Ectodermal cell (in vitro differentiated cells): ENCODE data around the gene VASH2.

Experiments used
- H3K27ac ChIP-seq: 2 replicates; pipeline ENCODE4 v1.7.0; 2013; ENCODE audit warnings: mild to moderate bottlenecking, low read depth, low read length; ENCODE audit not compliant: insufficient read depth, poor library complexity, severe bottlenecking
- H3K27me3 ChIP-seq: 2 replicates; pipeline ENCODE4 v1.7.0; 2013; ENCODE audit warnings: mild to moderate bottlenecking, low read length; ENCODE audit not compliant: insufficient read depth, control insufficient read depth, poor library complexity, severe bottlenecking
- H3K36me3 ChIP-seq: one replicate; pipeline ENCODE4 v1.7.0; 2013; ENCODE audit warnings: low read length; ENCODE audit not compliant: control insufficient read depth, insufficient read depth
- H3K4me1 ChIP-seq: one replicate; pipeline ENCODE4 v1.7.0; 2013; ENCODE audit warnings: low read length; ENCODE audit not compliant: control insufficient read depth, insufficient read depth
- H3K4me3 ChIP-seq: 2 replicates; pipeline ENCODE4 v1.7.0; 2013; ENCODE audit warnings: low read depth, low read length, control low read depth; ENCODE audit not compliant: insufficient read depth
- H3K9me3 ChIP-seq: 2 replicates; pipeline ENCODE4 v1.7.0; 2013; ENCODE audit warnings: mild to moderate bottlenecking, low read length, moderate library complexity; ENCODE audit not compliant: control insufficient read depth
- WGBS, 2 experiments: methylation state at CpG; one replicate each; pipeline ENCODE4 v1.1.7; 2013; ENCODE audit warnings: missing lambda C conversion rate in 2 of 2; 5-methylcytosine and 5-hydroxymethylcytosine counted together

Gene VASH2

DNA sequence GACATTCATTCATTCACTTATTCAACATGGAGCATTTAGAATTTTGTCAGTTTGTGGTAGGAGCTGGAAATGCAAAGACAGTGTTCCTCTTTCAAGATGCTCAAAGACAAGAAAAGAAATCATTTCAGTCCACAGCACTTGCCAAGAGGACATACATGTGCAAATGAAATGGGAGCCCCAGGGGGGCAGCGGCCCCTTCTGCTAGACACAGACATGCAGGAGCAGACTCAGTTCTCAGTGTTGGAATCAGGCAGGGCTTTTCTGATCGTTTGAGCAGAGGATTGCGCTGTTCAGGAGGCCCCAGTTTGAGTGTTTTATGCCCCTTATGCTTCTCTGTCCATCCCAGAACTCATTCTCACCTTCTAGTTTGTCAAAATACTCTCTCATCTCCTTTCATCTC lies 35.6 kb upstream of the VASH2 start:
- H3K27ac ChIP-seq = no peak overlapping the region
- H3K9me3 ChIP-seq = no peaks in the 10 kb centered on the region
- whole genome bisulfite sequencing, 2 experiments = 20 to 21% methylated on average over 3 of the region's 3 CpGs
- H3K27me3 ChIP-seq = no peaks in the 10 kb centered on the region
- H3K4me1 ChIP-seq = peaks cover 18% of the 10 kb centered on the region
- H3K36me3 ChIP-seq = no peaks in the 10 kb centered on the region
- H3K4me3 ChIP-seq = no peak overlapping the region

- H3K27ac ChIP-seq = no peak overlapping the region
- H3K27me3 ChIP-seq = no peaks in the 10 kb centered on the region
- no peaks in the 10 kb centered on the region for H3K9me3 ChIP-seq
- H3K4me1 ChIP-seq = peaks cover 18% of the 10 kb centered on the region
- no peaks in the 10 kb centered on the region for H3K36me3 ChIP-seq
- no peak overlapping the region for H3K4me3 ChIP-seq
- 70 to 73% methylated on average over 12 to 13 of the region's 13 CpGs for WGBS, 2 experiments
Observed at GRCh38 chr1:212915245-212916091, 34.9 kb upstream of the VASH2 start.

DNA sequence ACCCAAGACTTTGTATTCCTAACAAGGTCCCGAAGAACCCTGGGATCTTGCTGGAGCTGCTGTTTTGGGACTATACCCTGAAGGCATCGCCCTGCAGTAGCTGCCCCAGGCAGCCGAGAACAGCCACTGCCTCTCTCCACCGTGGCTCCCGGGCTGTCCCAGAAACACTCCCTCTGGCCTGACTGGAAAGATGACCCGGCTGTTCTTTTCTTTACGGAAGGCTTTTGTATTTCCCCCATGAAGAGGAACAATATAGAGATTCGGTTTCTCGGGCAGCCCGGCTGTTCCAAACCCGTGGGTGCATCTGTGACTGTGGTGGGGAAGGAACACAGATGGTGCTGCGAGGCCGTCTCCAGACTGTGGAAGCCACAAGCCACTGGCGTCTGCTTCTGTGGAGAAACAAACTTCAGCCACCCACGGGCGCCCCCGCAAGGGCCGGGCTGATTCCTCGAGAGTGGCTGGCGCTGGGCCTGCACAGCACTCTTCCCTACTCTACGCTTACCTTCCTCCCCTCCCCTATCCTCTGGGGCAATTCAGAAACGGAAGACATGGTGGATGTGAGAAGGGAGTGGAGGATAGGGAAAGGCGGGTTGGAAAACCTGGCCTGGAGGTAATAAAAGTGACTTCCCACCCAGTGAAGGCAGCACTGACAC lies 33.7 kb upstream of the VASH2 start:
- no peaks in the 10 kb centered on the region for H3K9me3 ChIP-seq
- peak overlapping the region; percentile 1 for H3K27ac ChIP-seq
- H3K4me1 ChIP-seq = peaks cover 18% of the 10 kb centered on the region
- WGBS, 2 experiments = 29 to 33% methylated on average over 21 to 22 of the region's 23 CpGs
- no peaks in the 10 kb centered on the region for H3K27me3 ChIP-seq
- H3K36me3 ChIP-seq = no peaks in the 10 kb centered on the region
- H3K4me3 ChIP-seq = no peak overlapping the region

- Histone ChIP-seq H3K27ac (no peak overlapping the region), H3K27me3 (no peaks in the 10 kb centered on the region)
Observed at GRCh38 chr1:212917134-212917485, 33.2 kb upstream of the VASH2 start.

DNA sequence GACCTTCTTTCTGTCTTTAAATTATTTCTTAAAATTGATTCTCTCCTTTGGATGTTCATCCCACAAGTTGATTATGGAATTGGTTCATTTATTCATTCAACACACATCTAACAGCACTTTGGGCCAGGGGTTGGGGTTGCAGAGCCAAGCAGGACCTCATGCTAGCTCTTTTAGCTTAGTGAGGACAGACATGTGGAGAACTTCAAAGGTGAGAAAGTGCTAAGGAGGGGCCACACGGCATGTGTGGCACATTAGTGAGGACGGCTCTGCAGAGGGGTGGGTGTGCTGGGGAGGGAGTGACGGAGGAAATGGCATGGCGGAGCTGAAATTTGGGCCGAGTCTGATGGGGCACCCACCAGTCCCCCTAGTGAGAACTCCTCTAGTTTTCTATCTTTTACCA lies 32.5 kb upstream of the VASH2 start:
- H3K27me3 ChIP-seq = no peaks in the 10 kb centered on the region
- no peak overlapping the region for H3K27ac ChIP-seq
- WGBS, 2 experiments = 90 to 92% methylated on average over 5 of the region's 5 CpGs
- H3K4me1 ChIP-seq = peaks cover 18% of the 10 kb centered on the region
- no peak overlapping the region for H3K4me3 ChIP-seq
- no peaks in the 10 kb centered on the region for H3K9me3 ChIP-seq
- no peaks in the 10 kb centered on the region for H3K36me3 ChIP-seq

More at GRCh38 chr1:212917134-212917485, 33.2 kb upstream of the VASH2 start:
- Histone ChIP-seq H3K9me3 (no peaks in the 10 kb centered on the region), H3K4me1 (peaks cover 18% of the 10 kb centered on the region), H3K36me3 (no peaks in the 10 kb centered on the region), H3K4me3 (no peak overlapping the region)
- 42 to 59% methylated on average over 7 to 9 of the region's 9 CpGs for WGBS, 2 experiments

DNA sequence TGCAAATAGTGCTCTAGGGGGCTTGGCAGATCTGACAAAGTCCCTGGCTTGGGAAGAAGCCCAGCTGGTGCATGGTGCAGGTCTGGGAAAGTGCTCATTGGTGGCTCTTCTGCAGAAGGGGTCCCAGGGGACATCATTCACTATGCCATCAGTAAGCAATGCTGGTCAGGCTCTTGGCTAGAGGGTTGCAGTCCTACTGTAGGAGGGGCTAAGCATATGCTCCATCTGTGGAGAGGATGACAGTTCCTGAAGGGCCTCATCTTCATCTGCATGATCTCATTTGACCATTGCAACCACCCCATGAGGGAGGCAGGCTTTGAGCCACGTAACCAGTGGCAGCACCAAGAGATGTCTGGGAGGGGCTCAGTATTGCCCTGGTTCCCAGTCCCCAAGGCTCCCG lies 31.5 kb upstream of the VASH2 start:
- H3K36me3 ChIP-seq = no peaks in the 10 kb centered on the region
- no peak overlapping the region for H3K27ac ChIP-seq
- WGBS, 2 experiments = 92 to 96% methylated on average over 2 of the region's 2 CpGs
- H3K4me3 ChIP-seq = no peak overlapping the region
- H3K27me3 ChIP-seq = no peaks in the 10 kb centered on the region
- H3K9me3 ChIP-seq = no peaks in the 10 kb centered on the region
- H3K4me1 ChIP-seq = peaks cover 18% of the 10 kb centered on the region

- WGBS, 2 experiments = 85 to 87% methylated on average over 7 of the region's 7 CpGs
- Histone ChIP-seq H3K36me3 (no peaks in the 10 kb centered on the region), H3K4me3 (no peak overlapping the region), H3K4me1 (peaks cover 12% of the 10 kb centered on the region), H3K9me3 (no peaks in the 10 kb centered on the region), H3K27me3 (no peaks in the 10 kb centered on the region), H3K27ac (no peak overlapping the region)
Observed at GRCh38 chr1:212920246-212920645, 30.1 kb upstream of the VASH2 start.

DNA sequence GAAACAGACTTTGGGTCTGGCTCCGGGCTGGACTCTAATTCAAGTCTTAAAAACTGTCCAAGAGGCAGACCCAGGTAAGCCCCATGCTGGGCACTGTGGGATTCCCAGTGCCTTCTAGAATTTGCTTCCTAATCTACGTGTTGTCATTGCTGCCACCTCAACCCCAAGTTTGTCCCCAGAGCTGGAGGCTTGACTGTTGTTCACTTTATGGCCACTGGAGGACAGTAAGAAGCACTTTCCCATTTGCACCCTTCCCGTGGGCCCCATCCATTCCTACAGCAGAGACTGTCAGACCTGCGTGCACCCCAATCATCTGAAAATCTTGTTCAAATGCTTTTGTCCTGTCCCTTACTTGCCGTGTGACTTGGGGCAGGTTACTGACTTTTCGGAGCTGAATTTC lies 29.4 kb upstream of the VASH2 start:
- H3K9me3 ChIP-seq = no peaks in the 10 kb centered on the region
- no peaks in the 10 kb centered on the region for H3K36me3 ChIP-seq
- H3K4me1 ChIP-seq = peaks cover 8% of the 10 kb centered on the region
- H3K4me3 ChIP-seq = no peak overlapping the region
- no peaks in the 10 kb centered on the region for H3K27me3 ChIP-seq
- whole genome bisulfite sequencing, 2 experiments = 89% methylated on average over 6 of the region's 6 CpGs
- no peak overlapping the region for H3K27ac ChIP-seq

DNA sequence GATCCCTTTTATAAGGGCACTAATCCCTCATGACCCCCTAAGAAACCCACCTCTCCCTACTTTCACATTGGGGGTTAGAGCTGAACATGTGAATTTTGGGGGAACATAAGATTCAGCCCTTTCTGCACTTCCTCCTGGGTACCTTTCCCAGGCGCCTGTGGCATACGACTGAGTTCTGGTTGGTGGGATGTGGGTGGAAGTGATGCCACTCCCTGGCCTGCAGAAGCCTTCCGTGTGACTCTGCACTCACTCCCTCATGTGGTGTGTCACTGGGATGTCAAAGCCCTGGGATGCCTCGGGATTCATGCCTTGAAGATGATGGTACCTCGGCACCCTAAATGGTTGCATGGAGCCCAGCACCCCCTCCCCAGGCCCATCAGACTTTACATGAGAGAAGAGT lies 28.3 kb upstream of the VASH2 start:
- H3K36me3 ChIP-seq = no peaks in the 10 kb centered on the region
- H3K27me3 ChIP-seq = no peaks in the 10 kb centered on the region

DNA sequence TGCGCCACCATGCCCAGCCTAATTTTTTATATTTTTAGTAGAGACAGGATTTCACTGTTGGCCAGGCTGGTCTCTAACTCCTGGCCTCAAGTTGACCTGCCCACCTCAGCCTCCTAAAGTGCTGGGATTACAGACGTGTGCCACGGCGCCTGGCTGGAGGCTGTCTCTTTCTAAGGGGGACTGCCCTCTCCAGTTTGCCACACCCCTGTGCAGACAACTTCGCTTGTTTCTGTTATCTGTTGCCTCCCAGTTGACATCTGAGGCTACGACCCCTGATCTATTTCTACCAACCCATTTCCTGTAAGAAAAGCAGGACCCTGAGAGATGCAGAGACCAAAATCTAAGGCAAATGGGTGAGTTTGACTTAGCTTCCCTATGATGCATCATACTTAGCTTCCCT lies 24.0 kb upstream of the VASH2 start:
- WGBS, 2 experiments = 93 to 95% methylated on average over 6 of the region's 6 CpGs
- no peak overlapping the region for H3K4me3 ChIP-seq
- peaks cover 16% of the 10 kb centered on the region for H3K4me1 ChIP-seq
- no peaks in the 10 kb centered on the region for H3K9me3 ChIP-seq
- H3K27ac ChIP-seq = no peak overlapping the region
- no peaks in the 10 kb centered on the region for H3K27me3 ChIP-seq
- H3K36me3 ChIP-seq = no peaks in the 10 kb centered on the region

More for the DNA sequence above, 28.3 kb upstream of the VASH2 start:
- no peaks in the 10 kb centered on the region for H3K4me1 ChIP-seq
- H3K9me3 ChIP-seq = no peaks in the 10 kb centered on the region
- H3K27ac ChIP-seq = no peak overlapping the region
- H3K4me3 ChIP-seq = no peak overlapping the region
- 93 to 94% methylated on average over 5 of the region's 5 CpGs for WGBS, 2 experiments
